HEK293 (cell line): ENCODE results near the gene LYPD4.

Experiments
- CTCF ChIA-PET: fragments of 350-600 bp; formaldehyde crosslinking; extraction: SDS; loops from one replicate; lab custom pipeline; 2021; ENCODE audit warnings: antibody characterized with exemption; lab: Yijun Ruan, JAX
- POLR2A ChIA-PET: fragments of 300-600 bp; formaldehyde crosslinking; extraction: SDS; loops from one replicate; lab custom pipeline; 2020; ENCODE audit warnings: antibody characterized with exemption, inconsistent platforms; lab: Yijun Ruan, JAX
- H3K27ac ChIP-seq: fragments of 200-500 bp; sonication (Bioruptor generic); 2 replicates; pipeline ENCODE4 v1.5.1; 2014; ENCODE audit warnings: low read depth, low read length, control low read depth, inconsistent platforms; ENCODE audit errors: extremely low read depth
- H3K36me3 ChIP-seq, 2 experiments: fragments of 200-500 bp in 1 of 2; sonication (Bioruptor generic) in 1 of 2; 1 replicate in 1 of 2; 2 replicates in 1 of 2; pipeline ENCODE4 v1.5.1; 2014 to 2017; ENCODE audit warnings: inconsistent platforms in 2 of 2, low read length in 2 of 2; ENCODE audit not compliant: control insufficient read depth in 2 of 2, insufficient read depth in 1 of 2
- H3K4me1 ChIP-seq: fragments of 200-500 bp; sonication (Bioruptor generic); 2 replicates; pipeline ENCODE4 v1.5.1; 2014; ENCODE audit warnings: mild to moderate bottlenecking, low read length, inconsistent platforms; ENCODE audit not compliant: control insufficient read depth, insufficient read depth
- H3K4me3 ChIP-seq: 2 replicates; pipeline ENCODE4 v1.5.1; 2011; ENCODE audit warnings: low read depth, mild to moderate bottlenecking, control low read depth, low read length, moderate library complexity
- H3K9me3 ChIP-seq: fragments of 200-500 bp; sonication (Bioruptor generic); 2 replicates; pipeline ENCODE4 v1.5.1; 2014; ENCODE audit warnings: low read depth, low read length, inconsistent platforms; ENCODE audit not compliant: control insufficient read depth, insufficient read depth
- BCL6B ChIP-seq: fragments of 450-650 bp; formaldehyde crosslinking; IDR thresholded peaks from 2 replicates; pipeline ENCODE4 v1.5.1; 2017; ENCODE audit warnings: missing biosample characterization, missing genetic modification characterization
- PRDM10 ChIP-seq: fragments of 450-650 bp; formaldehyde crosslinking; IDR thresholded peaks from 2 replicates; pipeline ENCODE4 v1.5.1; 2016; ENCODE audit warnings: missing biosample characterization, missing genetic modification characterization
- SCRT2 ChIP-seq: fragments of 450-650 bp; formaldehyde crosslinking; IDR thresholded peaks from 2 replicates; pipeline ENCODE4 v1.5.1; 2016; ENCODE audit warnings: missing biosample characterization, missing genetic modification characterization
- ZNF133 ChIP-seq: fragments of 450-650 bp; formaldehyde crosslinking; IDR thresholded peaks from 2 replicates; pipeline ENCODE4 v1.5.1; 2016; ENCODE audit warnings: missing biosample characterization, missing genetic modification characterization
- ZNF138 ChIP-seq: fragments of 450-650 bp; formaldehyde crosslinking; IDR thresholded peaks from 2 replicates; pipeline ENCODE4 v1.5.1; 2016; ENCODE audit warnings: missing biosample characterization, missing genetic modification characterization, borderline replicate concordance
- ZNF157 ChIP-seq: fragments of 450-650 bp; formaldehyde crosslinking; IDR thresholded peaks from 2 replicates; pipeline ENCODE4 v1.5.1; 2016; ENCODE audit warnings: missing biosample characterization, missing genetic modification characterization
- ZNF175 ChIP-seq: fragments of 450-650 bp; formaldehyde crosslinking; IDR thresholded peaks from 2 replicates; pipeline ENCODE4 v1.5.1; 2016; ENCODE audit warnings: missing biosample characterization, missing genetic modification characterization
- ZNF2 ChIP-seq: fragments of 450-650 bp; formaldehyde crosslinking; IDR thresholded peaks from 2 replicates; pipeline ENCODE4 v1.5.1; 2016; ENCODE audit warnings: missing biosample characterization, missing genetic modification characterization
- ZNF214 ChIP-seq: fragments of 450-650 bp; formaldehyde crosslinking; IDR thresholded peaks from 2 replicates; pipeline ENCODE4 v1.5.1; 2017; ENCODE audit warnings: missing biosample characterization, mild to moderate bottlenecking, missing genetic modification characterization, borderline replicate concordance
- ZNF239 ChIP-seq: fragments of 450-650 bp; formaldehyde crosslinking; IDR thresholded peaks from 2 replicates; pipeline ENCODE4 v1.5.1; 2016; ENCODE audit warnings: missing biosample characterization, missing genetic modification characterization
- ZNF24 ChIP-seq: fragments of 450-650 bp; formaldehyde crosslinking; IDR thresholded peaks from 2 replicates; pipeline ENCODE4 v1.5.1; 2016; ENCODE audit warnings: missing biosample characterization, missing genetic modification characterization
- ZNF248 ChIP-seq: fragments of 450-650 bp; formaldehyde crosslinking; IDR thresholded peaks from 2 replicates; pipeline ENCODE4 v1.5.1; 2017; ENCODE audit warnings: missing biosample characterization, missing genetic modification characterization
- ZNF274 ChIP-seq, 2 experiments: fragments of 200-500 bp in 1 of 2; fragments of 450-650 bp in 1 of 2; sonication (Bioruptor generic) in 1 of 2; formaldehyde crosslinking in 1 of 2; IDR thresholded peaks; 2 replicates each; pipeline versions ENCODE4 v1.5.1 to v1.6.1; 2014 to 2016; ENCODE audit warnings: borderline replicate concordance in 1 of 2, inconsistent platforms in 1 of 2, low read length in 1 of 2, missing biosample characterization in 1 of 2, missing genetic modification characterization in 1 of 2
- ZNF354C ChIP-seq: fragments of 450-650 bp; formaldehyde crosslinking; IDR thresholded peaks from 2 replicates; pipeline ENCODE4 v1.5.1; 2016; ENCODE audit warnings: missing biosample characterization, missing genetic modification characterization, low read depth, borderline replicate concordance
- ZNF394 ChIP-seq: fragments of 450-650 bp; formaldehyde crosslinking; IDR thresholded peaks from 2 replicates; pipeline ENCODE4 v1.5.1; 2016; ENCODE audit warnings: missing biosample characterization, missing genetic modification characterization, mild to moderate bottlenecking, moderate library complexity, borderline replicate concordance
- ZNF426 ChIP-seq: fragments of 450-650 bp; formaldehyde crosslinking; IDR thresholded peaks from 2 replicates; pipeline ENCODE4 v1.5.1; 2017; ENCODE audit warnings: missing biosample characterization, missing genetic modification characterization, mild to moderate bottlenecking, inconsistent platforms, moderate library complexity
- ZNF48 ChIP-seq: fragments of 450-650 bp; formaldehyde crosslinking; IDR thresholded peaks from 2 replicates; pipeline ENCODE4 v1.5.1; 2016; ENCODE audit warnings: missing biosample characterization, missing genetic modification characterization
- ZNF510 ChIP-seq: fragments of 450-650 bp; formaldehyde crosslinking; IDR thresholded peaks from 2 replicates; pipeline ENCODE4 v1.5.1; 2018; ENCODE audit warnings: mild to moderate bottlenecking, missing genetic modification characterization, missing biosample characterization; ENCODE audit not compliant: insufficient replicate concordance
- ZNF549 ChIP-seq: fragments of 450-650 bp; IDR thresholded peaks from 2 replicates; pipeline ENCODE4 v1.5.1; 2018; ENCODE audit warnings: missing biosample characterization, missing genetic modification characterization, mild to moderate bottlenecking, inconsistent platforms, moderate library complexity
- ZNF600 ChIP-seq: fragments of 450-650 bp; formaldehyde crosslinking; IDR thresholded peaks from 2 replicates; pipeline ENCODE4 v1.5.1; 2016; ENCODE audit warnings: missing biosample characterization, missing genetic modification characterization
- ZNF654 ChIP-seq: fragments of 450-650 bp; formaldehyde crosslinking; IDR thresholded peaks from 2 replicates; pipeline ENCODE4 v1.5.1; 2016; ENCODE audit warnings: low read depth, missing biosample characterization, missing genetic modification characterization
- ZNF747 ChIP-seq: fragments of 450-650 bp; formaldehyde crosslinking; IDR thresholded peaks from 2 replicates; pipeline ENCODE4 v1.5.1; 2016; ENCODE audit warnings: missing biosample characterization, missing genetic modification characterization
- ZNF785 ChIP-seq: fragments of 450-650 bp; formaldehyde crosslinking; IDR thresholded peaks from 2 replicates; pipeline ENCODE4 v1.5.1; 2016; ENCODE audit warnings: missing biosample characterization, missing genetic modification characterization
- ZNF791 ChIP-seq: fragments of 450-650 bp; formaldehyde crosslinking; IDR thresholded peaks from 2 replicates; pipeline ENCODE4 v1.5.1; 2016; ENCODE audit warnings: missing biosample characterization, missing genetic modification characterization
- TF ChIP-seq, protein P1 (sequence below): fragments of 450-650 bp; formaldehyde crosslinking; IDR thresholded peaks from 2 replicates; pipeline ENCODE4 v1.5.1; 2017; ENCODE audit warnings: missing biosample characterization, missing genetic modification characterization
- TF ChIP-seq, protein P2 (sequence below): fragments of 450-650 bp; formaldehyde crosslinking; IDR thresholded peaks from 2 replicates; pipeline ENCODE4 v1.5.1; 2016; ENCODE audit warnings: missing biosample characterization, missing genetic modification characterization

The LYPD4 gene

DNA sequence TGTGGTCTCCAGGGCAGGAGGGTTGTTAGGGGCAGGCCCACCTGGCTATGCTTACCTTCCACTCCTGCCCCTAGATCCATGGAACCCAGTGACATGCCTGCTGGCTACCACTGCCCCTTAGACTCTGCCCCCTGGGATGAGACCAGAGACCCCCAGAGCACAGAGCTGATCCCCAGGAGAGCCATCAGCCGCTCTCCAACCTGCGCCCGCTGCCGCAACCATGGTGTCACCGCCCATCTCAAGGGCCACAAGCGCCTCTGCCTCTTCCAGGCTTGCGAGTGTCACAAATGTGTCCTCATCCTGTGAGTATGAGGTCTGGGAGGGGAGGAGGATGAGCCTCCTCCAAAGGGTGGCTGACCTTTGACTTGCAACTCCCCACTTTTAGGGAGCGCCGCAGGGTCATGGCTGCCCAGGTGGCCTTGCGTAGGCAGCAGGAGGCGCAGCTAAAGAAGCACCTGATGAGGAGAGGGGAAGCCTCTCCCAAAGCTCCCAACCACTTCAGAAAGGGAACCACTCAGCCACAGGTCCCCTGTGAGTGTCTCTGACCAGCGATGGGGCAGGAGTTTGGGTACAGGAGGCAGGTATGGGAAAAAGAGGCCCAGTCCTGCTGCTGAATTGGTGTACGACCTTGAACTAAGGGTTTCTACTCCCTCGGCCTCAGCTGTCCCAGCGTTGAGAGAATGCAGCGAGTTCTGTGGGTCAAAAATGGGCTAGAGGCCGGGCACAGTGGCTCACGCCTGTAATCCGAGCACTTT is 3.0 kb upstream of the LYPD4 start (continued):
- TF ChIP-seq PRDM10 (no peak), ZNF2 (tag by site-specific recombination) (no peak), ZNF48 (tag by site-specific recombination) (no peak), ZNF426 (tag by site-specific recombination) (no peak), ZNF239 (tag by site-specific recombination) (no peak), ZNF747 (tag by site-specific recombination) (no peak), ZNF510 (no peak)

- POLR2A ChIA-PET = interaction anchor here (3.1 kb wide), 1 partner anchor 15 kb away, joined by 15 read pairs; the partner anchor contains the start of gene RPS19
- no peaks in the 10 kb centered on the region for H3K36me3 ChIP-seq
- no peak overlapping the region for H3K4me3 ChIP-seq
- H3K27ac ChIP-seq = no peak overlapping the region
- H3K9me3 ChIP-seq = no peaks in the 10 kb centered on the region
- TF ChIP-seq ZNF175 (tag by site-specific recombination) (no peak), BCL6B (tag by site-specific recombination) (no peak), ZNF600 (tag by site-specific recombination) (no peak), ZNF133 (tag by site-specific recombination) (no peak), ZNF354C (no peak), ZNF785 (tag by site-specific recombination) (no peak), ZNF654 (tag by site-specific recombination) (no peak)
- TF ChIP-seq, protein P1, sequence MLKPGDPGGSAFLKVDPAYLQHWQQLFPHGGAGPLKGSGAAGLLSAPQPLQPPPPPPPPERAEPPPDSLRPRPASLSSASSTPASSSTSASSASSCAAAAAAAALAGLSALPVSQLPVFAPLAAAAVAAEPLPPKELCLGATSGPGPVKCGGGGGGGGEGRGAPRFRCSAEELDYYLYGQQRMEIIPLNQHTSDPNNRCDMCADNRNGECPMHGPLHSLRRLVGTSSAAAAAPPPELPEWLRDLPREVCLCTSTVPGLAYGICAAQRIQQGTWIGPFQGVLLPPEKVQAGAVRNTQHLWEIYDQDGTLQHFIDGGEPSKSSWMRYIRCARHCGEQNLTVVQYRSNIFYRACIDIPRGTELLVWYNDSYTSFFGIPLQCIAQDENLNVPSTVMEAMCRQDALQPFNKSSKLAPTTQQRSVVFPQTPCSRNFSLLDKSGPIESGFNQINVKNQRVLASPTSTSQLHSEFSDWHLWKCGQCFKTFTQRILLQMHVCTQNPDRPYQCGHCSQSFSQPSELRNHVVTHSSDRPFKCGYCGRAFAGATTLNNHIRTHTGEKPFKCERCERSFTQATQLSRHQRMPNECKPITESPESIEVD = no peak
- CTCF ChIA-PET = interaction anchor here (1.6 kb wide), 1 partner anchor 10 kb away, joined by 6 read pairs; no protein-coding TSS in a partner anchor
- H3K4me1 ChIP-seq = no peaks in the 10 kb centered on the region
These were observed 638 bp upstream of the LYPD4 start for GRCh38 chr19:41845051-41845590.

GRCh38 chr19:41845001-41845050 is 343 bp upstream of the LYPD4 start, which contains the start of gene DMRTC2:
Gene DMRTC2 (plus strand): TSS chr19:41845042. CDS start chr19:41847429, 2,387 bp downstream.
- Histone ChIP-seq H3K9me3 (no peaks in the 10 kb centered on the region), H3K36me3 (no peaks in the 10 kb centered on the region), H3K27ac (no peak within 1 kb of the TSS), H3K4me3 (no peak within 1 kb of the TSS), H3K4me1 (no peaks in the 10 kb centered on the region)
- CTCF ChIA-PET = interaction anchor here (1.6 kb wide), 1 partner anchor 10 kb away, joined by 6 read pairs; no protein-coding TSS in a partner anchor
- POLR2A ChIA-PET = interaction anchor here (3.1 kb wide), 1 partner anchor 15 kb away, joined by 15 read pairs; the partner anchor contains the start of gene RPS19
- no peak for TF ChIP-seq ZNF248 (tag by site-specific recombination)
- TF ChIP-seq ZNF549 (tag by site-specific recombination) = no peak
- no peak for TF ChIP-seq ZNF214 (tag by site-specific recombination)
- TF ChIP-seq ZNF24 (tag by site-specific recombination) = no peak
- TF ChIP-seq, protein P2, sequence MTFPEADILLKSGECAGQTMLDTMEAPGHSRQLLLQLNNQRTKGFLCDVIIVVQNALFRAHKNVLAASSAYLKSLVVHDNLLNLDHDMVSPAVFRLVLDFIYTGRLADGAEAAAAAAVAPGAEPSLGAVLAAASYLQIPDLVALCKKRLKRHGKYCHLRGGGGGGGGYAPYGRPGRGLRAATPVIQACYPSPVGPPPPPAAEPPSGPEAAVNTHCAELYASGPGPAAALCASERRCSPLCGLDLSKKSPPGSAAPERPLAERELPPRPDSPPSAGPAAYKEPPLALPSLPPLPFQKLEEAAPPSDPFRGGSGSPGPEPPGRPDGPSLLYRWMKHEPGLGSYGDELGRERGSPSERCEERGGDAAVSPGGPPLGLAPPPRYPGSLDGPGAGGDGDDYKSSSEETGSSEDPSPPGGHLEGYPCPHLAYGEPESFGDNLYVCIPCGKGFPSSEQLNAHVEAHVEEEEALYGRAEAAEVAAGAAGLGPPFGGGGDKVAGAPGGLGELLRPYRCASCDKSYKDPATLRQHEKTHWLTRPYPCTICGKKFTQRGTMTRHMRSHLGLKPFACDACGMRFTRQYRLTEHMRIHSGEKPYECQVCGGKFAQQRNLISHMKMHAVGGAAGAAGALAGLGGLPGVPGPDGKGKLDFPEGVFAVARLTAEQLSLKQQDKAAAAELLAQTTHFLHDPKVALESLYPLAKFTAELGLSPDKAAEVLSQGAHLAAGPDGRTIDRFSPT = no peak
- no peak for TF ChIP-seq ZNF394
- no peak for TF ChIP-seq ZNF138 (tag by site-specific recombination)
- TF ChIP-seq ZNF791 (tag by site-specific recombination) = no peak
- no peak for TF ChIP-seq SCRT2
- TF ChIP-seq ZNF274 (IDR thresholded peaks at IDR 0.05; ENCODE audit: low read length) = no peak
- no peak for TF ChIP-seq ZNF274 (tag by site-specific recombination; IDR thresholded peaks at IDR 0.05; ENCODE audit: borderline replicate concordance)
- no peak for TF ChIP-seq ZNF157 (tag by site-specific recombination)
